Natural killer cell (primary cell): Measurements from ENCODE around the gene MPV17L2. TPM values are rescaled to one million over a fixed set of nuclear protein-coding genes. Genes with fewer than 3 reads are reported as not detected.

ENCODE experiments used
- ATAC-seq, 3 donors: fragments of 150-1000 bp in 2 of 3; fragments of 200-7000 bp in 1 of 3; cut with Tn5 transposase; 1 replicate in 1 of 3; 2 replicates in 2 of 3; pipeline ENCODE4 v1.10.0; 2021; ENCODE audit warnings: mild to moderate bottlenecking in 2 of 3, moderate library complexity in 2 of 3
- DNase-seq, 2 donors: peaks; one replicate each; pipeline versions ENCODE4 v3.0.0 to v3.0.0-alpha.2; 2013 to 2021; ENCODE audit warnings: mixed read lengths in 1 of 2
- H3K27ac ChIP-seq: one replicate; pipeline ENCODE4 v1.5.1; 2013; ENCODE audit warnings: mild to moderate bottlenecking, low read length
- H3K27me3 ChIP-seq: one replicate; pipeline ENCODE4 v1.6.1; 2013; ENCODE audit warnings: low read length; ENCODE audit not compliant: control insufficient read depth, insufficient read depth
- H3K36me3 ChIP-seq: one replicate; pipeline ENCODE4 v1.6.1; 2013; ENCODE audit warnings: low read length; ENCODE audit not compliant: control insufficient read depth, insufficient read depth
- H3K4me1 ChIP-seq: one replicate; pipeline ENCODE4 v1.6.1; 2013; ENCODE audit warnings: low read length; ENCODE audit not compliant: control insufficient read depth, insufficient read depth
- H3K4me3 ChIP-seq: one replicate; pipeline ENCODE4 v1.5.1; 2013; ENCODE audit warnings: low read length
- H3K9me3 ChIP-seq: one replicate; pipeline ENCODE4 v1.6.1; 2013; ENCODE audit warnings: low read length; ENCODE audit not compliant: control insufficient read depth, insufficient read depth
- H3K27ac Mint-ChIP-seq, 2 donors: one replicate each; pipeline ENCODE4 v1.8.0; 2022; ENCODE audit warnings: mild to moderate bottlenecking in 2 of 2, mixed read lengths in 2 of 2, moderate library complexity in 1 of 2
- H3K27me3 Mint-ChIP-seq, 2 donors: one replicate each; pipeline ENCODE4 v1.8.0; 2022; ENCODE audit warnings: low read depth in 2 of 2, mixed read lengths in 2 of 2
- H3K36me3 Mint-ChIP-seq: one replicate; pipeline ENCODE4 v1.8.0; 2022; ENCODE audit warnings: mixed read lengths
- H3K4me1 Mint-ChIP-seq, 2 donors: one replicate each; pipeline ENCODE4 v1.8.0; 2022; ENCODE audit warnings: mixed read lengths in 2 of 2
- H3K4me3 Mint-ChIP-seq: one replicate; pipeline ENCODE4 v1.8.0; 2022; ENCODE audit warnings: mild to moderate bottlenecking, moderate library complexity, mixed read lengths
- H3K9me3 Mint-ChIP-seq, 2 donors: one replicate each; pipeline ENCODE4 v1.8.0; 2022; ENCODE audit warnings: mixed read lengths in 2 of 2
- WGBS: methylation state at CpG from one replicate; pipeline ENCODE4 v1.1.7; 2013; ENCODE audit warnings: missing lambda C conversion rate; ENCODE audit not compliant: insufficient coverage; 5-methylcytosine and 5-hydroxymethylcytosine counted together
- intact Hi-C: fragments of 100-400 bp; cut with micrococcal nuclease; formaldehyde crosslinking; loops from one replicate; pipeline ENCODE4 v1.14.2; 2022
- total RNA-seq, 4 donors: library from RNA; stranded (reverse); fragments of 120-200 nt in 1 of 4; gene quantifications; one replicate each; pipeline versions ENCODE4 v1.2.3 to v1.2.4, GENCODE V29; 2013 to 2022
- TF ChIP-seq, protein P1 (sequence below): fragments of 200-600 bp; IDR thresholded peaks from one replicate; pipeline ENCODE4 v1.8.0; 2022; ENCODE audit warnings: antibody characterized with exemption

Gene MPV17L2
- total RNA-seq, 3 donors from 2014 or later (not counting 1 experiment from before 2014, with no cell fraction given): 4.1 to 5.6 (median 4.5) TPM

DNA sequence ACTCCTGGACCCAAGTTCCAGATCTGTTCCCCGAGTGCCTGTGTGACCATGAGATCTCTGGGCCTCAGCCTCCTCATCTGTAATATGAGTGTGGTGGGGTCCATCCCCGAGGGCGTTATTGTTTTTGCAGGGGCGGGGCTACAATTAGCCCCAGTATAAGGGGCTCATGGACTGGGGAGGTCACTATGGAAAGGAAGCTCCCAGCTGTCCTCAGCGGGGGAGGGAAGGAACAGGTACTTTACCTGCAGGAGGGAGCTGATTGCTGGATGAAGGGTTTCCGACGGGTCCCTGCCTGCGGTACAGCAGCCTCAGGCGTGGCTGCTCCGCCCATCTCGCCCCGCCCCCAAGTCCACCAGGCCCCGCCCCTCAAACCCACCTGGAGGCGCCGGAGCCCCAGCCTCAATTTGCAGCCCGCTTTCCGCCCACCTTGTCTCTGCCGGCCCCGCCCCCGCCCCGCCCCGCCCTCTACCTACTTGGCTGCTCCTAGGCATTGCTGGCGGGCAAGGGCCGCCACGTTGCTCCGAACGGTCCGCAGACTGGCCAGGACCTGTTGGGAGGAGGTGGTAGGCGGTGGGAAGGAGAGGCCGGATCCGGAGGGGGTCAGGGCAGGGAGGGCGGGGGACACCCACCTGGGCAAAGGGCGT, 27.7 kb downstream of the MPV17L2 start:
- no peaks in the 10 kb centered on the region for H3K36me3 ChIP-seq
- H3K4me3 ChIP-seq: no peak overlapping the region
- H3K27ac Mint-ChIP-seq: no peak overlapping the region
- H3K27me3 Mint-ChIP-seq: peaks cover 26 to 45% of the 10 kb centered on the region in 2 donors
- peak in 1 of 2 donors; percentile 25 for DNase-seq
- H3K9me3 ChIP-seq: no peaks in the 10 kb centered on the region
- peaks cover 20% of the 10 kb centered on the region for H3K27me3 ChIP-seq
- H3K4me3 Mint-ChIP-seq: no peak overlapping the region
- peaks cover 19% of the 10 kb centered on the region for H3K4me1 ChIP-seq
- H3K36me3 Mint-ChIP-seq: no peaks in the 10 kb centered on the region
- intact Hi-C loops: no loop called here
- TF ChIP-seq, protein P1, sequence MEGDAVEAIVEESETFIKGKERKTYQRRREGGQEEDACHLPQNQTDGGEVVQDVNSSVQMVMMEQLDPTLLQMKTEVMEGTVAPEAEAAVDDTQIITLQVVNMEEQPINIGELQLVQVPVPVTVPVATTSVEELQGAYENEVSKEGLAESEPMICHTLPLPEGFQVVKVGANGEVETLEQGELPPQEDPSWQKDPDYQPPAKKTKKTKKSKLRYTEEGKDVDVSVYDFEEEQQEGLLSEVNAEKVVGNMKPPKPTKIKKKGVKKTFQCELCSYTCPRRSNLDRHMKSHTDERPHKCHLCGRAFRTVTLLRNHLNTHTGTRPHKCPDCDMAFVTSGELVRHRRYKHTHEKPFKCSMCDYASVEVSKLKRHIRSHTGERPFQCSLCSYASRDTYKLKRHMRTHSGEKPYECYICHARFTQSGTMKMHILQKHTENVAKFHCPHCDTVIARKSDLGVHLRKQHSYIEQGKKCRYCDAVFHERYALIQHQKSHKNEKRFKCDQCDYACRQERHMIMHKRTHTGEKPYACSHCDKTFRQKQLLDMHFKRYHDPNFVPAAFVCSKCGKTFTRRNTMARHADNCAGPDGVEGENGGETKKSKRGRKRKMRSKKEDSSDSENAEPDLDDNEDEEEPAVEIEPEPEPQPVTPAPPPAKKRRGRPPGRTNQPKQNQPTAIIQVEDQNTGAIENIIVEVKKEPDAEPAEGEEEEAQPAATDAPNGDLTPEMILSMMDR: no peak
- ATAC-seq: no peak
- no peak overlapping the region for H3K27ac ChIP-seq
- H3K4me1 Mint-ChIP-seq: peaks cover 9 to 13% of the 10 kb centered on the region in 2 donors
- H3K9me3 Mint-ChIP-seq: no peaks in the 10 kb centered on the region
- 8% methylated on average over 32 of the region's 33 CpGs for WGBS

DNA sequence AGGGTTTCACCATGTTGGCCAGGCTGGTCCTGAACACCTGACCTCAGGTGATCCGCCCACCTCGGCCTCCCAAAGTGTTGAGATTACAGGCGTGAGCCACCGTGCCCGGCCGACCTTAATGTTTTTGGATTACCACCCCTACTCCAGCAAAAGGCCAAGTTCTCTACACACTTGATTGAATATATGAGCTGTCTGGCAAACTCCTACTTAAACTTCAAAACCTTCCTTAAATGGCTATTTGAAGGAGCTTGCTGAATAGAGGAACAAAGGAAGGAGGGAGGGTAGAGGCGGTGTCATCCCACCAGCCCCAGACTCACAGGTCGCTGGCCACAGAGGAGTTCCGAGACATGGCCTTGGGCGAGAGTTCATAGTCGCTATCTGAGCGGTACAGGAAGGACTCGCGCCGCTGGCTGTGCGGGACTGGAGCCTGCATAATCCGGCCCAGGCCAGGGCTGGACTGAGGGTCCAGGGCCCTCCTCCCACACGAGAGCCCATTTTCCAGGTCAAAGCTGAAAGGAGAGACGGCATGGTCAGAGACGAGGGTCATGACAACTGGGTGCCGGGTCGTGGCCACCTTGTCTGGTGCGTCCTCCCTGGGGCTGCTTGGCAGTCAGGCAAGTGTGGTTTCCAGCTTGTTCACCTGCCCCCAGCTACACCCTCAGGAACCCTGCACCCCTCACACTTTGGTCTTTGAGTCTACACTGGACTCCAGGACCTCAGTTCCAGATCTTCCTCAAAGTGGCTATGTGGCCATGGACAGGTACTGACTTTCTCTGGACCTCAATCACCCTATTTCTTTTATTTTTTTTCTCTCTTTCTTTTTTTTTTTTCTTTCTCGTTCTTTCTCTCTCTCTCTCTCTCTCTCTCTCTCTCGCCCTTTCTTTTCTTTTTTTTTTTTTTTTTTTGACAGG, 29.1 kb downstream of the MPV17L2 start:
- Mint-ChIP-seq H3K4me1 (peaks cover 9 to 13% of the 10 kb centered on the region in 2 donors), H3K4me3 (no peak overlapping the region), H3K36me3 (no peaks in the 10 kb centered on the region), H3K27ac (no peak overlapping the region), H3K27me3 (peaks cover 31 to 53% of the 10 kb centered on the region in 2 donors), H3K9me3 (no peaks in the 10 kb centered on the region)
- Histone ChIP-seq H3K36me3 (no peaks in the 10 kb centered on the region), H3K9me3 (no peaks in the 10 kb centered on the region), H3K4me3 (no peak overlapping the region), H3K4me1 (peaks cover 19% of the 10 kb centered on the region), H3K27ac (no peak overlapping the region), H3K27me3 (peaks cover 30% of the 10 kb centered on the region)
- DNase-seq: no peak
- intact Hi-C loops: no loop called here
- TF ChIP-seq, protein P1: no peak
- no peak for ATAC-seq
- 84% methylated on average over 25 of the region's 25 CpGs for WGBS

DNA sequence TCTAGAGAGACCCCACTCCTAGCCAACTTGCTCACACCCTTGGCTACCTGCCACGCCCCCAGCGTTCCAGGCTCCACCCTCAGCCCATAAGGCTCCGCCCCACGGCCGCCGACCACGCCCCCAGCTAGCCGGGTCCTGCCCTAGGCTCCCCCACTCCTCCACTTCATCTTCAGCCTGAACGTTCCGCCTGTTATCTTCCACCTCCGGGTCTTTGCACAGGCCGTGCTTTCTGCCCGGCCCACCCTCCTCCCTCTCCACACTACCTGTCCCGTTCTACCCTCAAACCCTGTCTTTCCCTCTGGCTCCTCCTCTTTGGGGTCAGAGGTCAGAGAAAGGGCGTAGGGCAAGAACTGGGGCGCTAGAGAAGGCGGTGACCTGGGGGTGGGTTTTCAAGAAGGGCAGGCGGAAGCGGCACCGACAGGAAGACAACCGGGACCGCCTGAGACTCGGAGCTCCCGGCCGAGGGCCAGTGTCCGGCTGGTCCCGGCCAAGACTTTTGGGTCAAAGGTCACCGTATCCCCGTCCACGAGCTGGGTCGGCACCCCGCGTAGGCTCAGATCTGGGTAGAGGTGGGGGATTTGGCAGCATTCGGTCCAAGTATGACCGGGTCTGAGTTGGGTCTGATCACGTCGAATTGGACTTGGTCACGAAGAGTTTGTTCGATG, 31.0 kb downstream of the MPV17L2 start:
- H3K9me3 Mint-ChIP-seq: no peaks in the 10 kb centered on the region
- peaks cover 40 to 63% of the 10 kb centered on the region in 2 donors for H3K27me3 Mint-ChIP-seq
- TF ChIP-seq, protein P1: no peak
- Histone ChIP-seq H3K4me1 (peaks cover 19% of the 10 kb centered on the region), H3K27me3 (peaks cover 35% of the 10 kb centered on the region), H3K4me3 (peak overlapping the region; percentile 14), H3K36me3 (no peaks in the 10 kb centered on the region), H3K9me3 (no peaks in the 10 kb centered on the region), H3K27ac (no peak overlapping the region)
- H3K4me1 Mint-ChIP-seq: peaks cover 9 to 17% of the 10 kb centered on the region in 2 donors
- ATAC-seq (peak in 1 of 3 donors; percentile 17), DNase-seq (peak in 1 of 2 donors; percentile 36)
- WGBS: 11% methylated on average over 39 of the region's 39 CpGs
- peak overlapping the region; percentile 93 for H3K4me3 Mint-ChIP-seq
- no peaks in the 10 kb centered on the region for H3K36me3 Mint-ChIP-seq
- H3K27ac Mint-ChIP-seq: peak overlapping the region; percentile 54 to 70
- intact Hi-C loops: no loop called here
